ENCODE data around the gene UPF3A.

GRCh38 chr13:114296902-114297301, 15.5 kb downstream of the UPF3A start:
- TF ChIP-seq, protein P1, sequence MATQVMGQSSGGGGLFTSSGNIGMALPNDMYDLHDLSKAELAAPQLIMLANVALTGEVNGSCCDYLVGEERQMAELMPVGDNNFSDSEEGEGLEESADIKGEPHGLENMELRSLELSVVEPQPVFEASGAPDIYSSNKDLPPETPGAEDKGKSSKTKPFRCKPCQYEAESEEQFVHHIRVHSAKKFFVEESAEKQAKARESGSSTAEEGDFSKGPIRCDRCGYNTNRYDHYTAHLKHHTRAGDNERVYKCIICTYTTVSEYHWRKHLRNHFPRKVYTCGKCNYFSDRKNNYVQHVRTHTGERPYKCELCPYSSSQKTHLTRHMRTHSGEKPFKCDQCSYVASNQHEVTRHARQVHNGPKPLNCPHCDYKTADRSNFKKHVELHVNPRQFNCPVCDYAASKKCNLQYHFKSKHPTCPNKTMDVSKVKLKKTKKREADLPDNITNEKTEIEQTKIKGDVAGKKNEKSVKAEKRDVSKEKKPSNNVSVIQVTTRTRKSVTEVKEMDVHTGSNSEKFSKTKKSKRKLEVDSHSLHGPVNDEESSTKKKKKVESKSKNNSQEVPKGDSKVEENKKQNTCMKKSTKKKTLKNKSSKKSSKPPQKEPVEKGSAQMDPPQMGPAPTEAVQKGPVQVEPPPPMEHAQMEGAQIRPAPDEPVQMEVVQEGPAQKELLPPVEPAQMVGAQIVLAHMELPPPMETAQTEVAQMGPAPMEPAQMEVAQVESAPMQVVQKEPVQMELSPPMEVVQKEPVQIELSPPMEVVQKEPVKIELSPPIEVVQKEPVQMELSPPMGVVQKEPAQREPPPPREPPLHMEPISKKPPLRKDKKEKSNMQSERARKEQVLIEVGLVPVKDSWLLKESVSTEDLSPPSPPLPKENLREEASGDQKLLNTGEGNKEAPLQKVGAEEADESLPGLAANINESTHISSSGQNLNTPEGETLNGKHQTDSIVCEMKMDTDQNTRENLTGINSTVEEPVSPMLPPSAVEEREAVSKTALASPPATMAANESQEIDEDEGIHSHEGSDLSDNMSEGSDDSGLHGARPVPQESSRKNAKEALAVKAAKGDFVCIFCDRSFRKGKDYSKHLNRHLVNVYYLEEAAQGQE (IDR thresholded peaks at IDR 0.05; ENCODE audit: insufficient read depth in 1 of 2, low read depth in 2 of 2, low read length in 2 of 2): no peak
- TF ChIP-seq TAF1 (IDR thresholded peaks at IDR 0.05; ENCODE audit: borderline replicate concordance, insufficient read depth, low read length): no peak
- no peak for TF ChIP-seq POLR2AphosphoS5 (IDR thresholded peaks at IDR 0.05; ENCODE audit: low read depth, low read length)
- TF ChIP-seq SIN3A (IDR thresholded peaks at IDR 0.05; ENCODE audit: borderline replicate concordance, insufficient read depth, low read length): no peak
